ENCODE data around the gene CDH23.

Gene CDH23

GRCh38 chr10:71630168-71630567, 233.4 kb downstream of the CDH23 start:
- peaks cover 38 to 40% of the 10 kb centered on the region in 2 donors for H3K4me1 ChIP-seq (ENCODE audit: control insufficient read depth in 1 of 2, insufficient read depth in 2 of 2, low read length in 2 of 2)
- no peaks in the 10 kb centered on the region for H3K27me3 ChIP-seq (ENCODE audit: control insufficient read depth in 1 of 2, insufficient read depth in 2 of 2, low read length in 2 of 2)
- H3K4me3 ChIP-seq (ENCODE audit: low read depth in 1 of 2, low read length in 2 of 2): no peak overlapping the region
- H3K27ac ChIP-seq (ENCODE audit: low read depth, low read length): no peak overlapping the region
- H3K9me3 ChIP-seq (ENCODE audit: control insufficient read depth in 1 of 2, low read length in 2 of 2): no peaks in the 10 kb centered on the region
- H3K36me3 ChIP-seq (ENCODE audit: control insufficient read depth in 1 of 2, insufficient read depth in 2 of 2, low read length in 2 of 2): no peaks in the 10 kb centered on the region
- no peak overlapping the region for H3K9ac ChIP-seq (ENCODE audit: low read depth in 1 of 2, low read length in 2 of 2)

- Histone ChIP-seq H3K4me1 (ENCODE audit: control insufficient read depth in 1 of 2, insufficient read depth in 2 of 2, low read length in 2 of 2) (peaks cover 49 to 50% of the 10 kb centered on the region in 2 donors), H3K9ac (ENCODE audit: low read depth in 1 of 2, low read length in 2 of 2) (no peak overlapping the region), H3K4me3 (ENCODE audit: low read depth in 1 of 2, low read length in 2 of 2) (no peak overlapping the region), H3K27me3 (ENCODE audit: control insufficient read depth in 1 of 2, insufficient read depth in 2 of 2, low read length in 2 of 2) (no peaks in the 10 kb centered on the region), H3K9me3 (ENCODE audit: control insufficient read depth in 1 of 2, low read length in 2 of 2) (no peaks in the 10 kb centered on the region), H3K27ac (ENCODE audit: low read depth, low read length) (no peak overlapping the region), H3K36me3 (ENCODE audit: control insufficient read depth in 1 of 2, insufficient read depth in 2 of 2, low read length in 2 of 2) (no peaks in the 10 kb centered on the region)
Observed at GRCh38 chr10:71631007-71631861, 234.5 kb downstream of the CDH23 start.

GRCh38 chr10:71632200-71632820, 235.6 kb downstream of the CDH23 start:
- Histone ChIP-seq H3K27me3 (ENCODE audit: control insufficient read depth in 1 of 2, insufficient read depth in 2 of 2, low read length in 2 of 2) (no peaks in the 10 kb centered on the region), H3K9ac (ENCODE audit: low read depth in 1 of 2, low read length in 2 of 2) (no peak overlapping the region), H3K36me3 (ENCODE audit: control insufficient read depth in 1 of 2, insufficient read depth in 2 of 2, low read length in 2 of 2) (no peaks in the 10 kb centered on the region), H3K9me3 (ENCODE audit: control insufficient read depth in 1 of 2, low read length in 2 of 2) (no peaks in the 10 kb centered on the region), H3K4me3 (ENCODE audit: low read depth in 1 of 2, low read length in 2 of 2) (no peak overlapping the region), H3K4me1 (ENCODE audit: control insufficient read depth in 1 of 2, insufficient read depth in 2 of 2, low read length in 2 of 2) (peaks cover 60% of the 10 kb centered on the region in 2 donors), H3K27ac (ENCODE audit: low read depth, low read length) (no peak overlapping the region)

- Histone ChIP-seq H3K4me1 (ENCODE audit: control insufficient read depth in 1 of 2, insufficient read depth in 2 of 2, low read length in 2 of 2) (peaks cover 67% of the 10 kb centered on the region in 2 donors), H3K9ac (ENCODE audit: low read depth in 1 of 2, low read length in 2 of 2) (peak overlapping the region in 1 of 2 donors; percentile 25), H3K4me3 (ENCODE audit: low read depth in 1 of 2, low read length in 2 of 2) (no peak overlapping the region), H3K27me3 (ENCODE audit: control insufficient read depth in 1 of 2, insufficient read depth in 2 of 2, low read length in 2 of 2) (no peaks in the 10 kb centered on the region), H3K9me3 (ENCODE audit: control insufficient read depth in 1 of 2, low read length in 2 of 2) (no peaks in the 10 kb centered on the region), H3K36me3 (ENCODE audit: control insufficient read depth in 1 of 2, insufficient read depth in 2 of 2, low read length in 2 of 2) (no peaks in the 10 kb centered on the region), H3K27ac (ENCODE audit: low read depth, low read length) (no peak overlapping the region)
Observed at GRCh38 chr10:71632896-71633600, 236.3 kb downstream of the CDH23 start.

- H3K27ac ChIP-seq (ENCODE audit: low read depth, low read length): no peak overlapping the region
- H3K27me3 ChIP-seq (ENCODE audit: control insufficient read depth in 1 of 2, insufficient read depth in 2 of 2, low read length in 2 of 2): no peaks in the 10 kb centered on the region
- H3K9ac ChIP-seq (ENCODE audit: low read depth in 1 of 2, low read length in 2 of 2): peak overlapping the region; percentile 25 to 28
- peaks cover 74 to 75% of the 10 kb centered on the region in 2 donors for H3K4me1 ChIP-seq (ENCODE audit: control insufficient read depth in 1 of 2, insufficient read depth in 2 of 2, low read length in 2 of 2)
- H3K4me3 ChIP-seq (ENCODE audit: low read depth in 1 of 2, low read length in 2 of 2): no peak overlapping the region
- no peaks in the 10 kb centered on the region for H3K9me3 ChIP-seq (ENCODE audit: control insufficient read depth in 1 of 2, low read length in 2 of 2)
- H3K36me3 ChIP-seq (ENCODE audit: control insufficient read depth in 1 of 2, insufficient read depth in 2 of 2, low read length in 2 of 2): no peaks in the 10 kb centered on the region
Observed at GRCh38 chr10:71633920-71634319, 237.2 kb downstream of the CDH23 start.

- peak overlapping the region; percentile 64 for H3K27ac ChIP-seq (ENCODE audit: low read depth, low read length)
- no peaks in the 10 kb centered on the region for H3K36me3 ChIP-seq (ENCODE audit: control insufficient read depth in 1 of 2, insufficient read depth in 2 of 2, low read length in 2 of 2)
- peak overlapping the region; percentile 25 to 28 for H3K9ac ChIP-seq (ENCODE audit: low read depth in 1 of 2, low read length in 2 of 2)
- H3K4me1 ChIP-seq (ENCODE audit: control insufficient read depth in 1 of 2, insufficient read depth in 2 of 2, low read length in 2 of 2): peaks cover 82% of the 10 kb centered on the region in 2 donors
- no peaks in the 10 kb centered on the region for H3K27me3 ChIP-seq (ENCODE audit: control insufficient read depth in 1 of 2, insufficient read depth in 2 of 2, low read length in 2 of 2)
- H3K9me3 ChIP-seq (ENCODE audit: control insufficient read depth in 1 of 2, low read length in 2 of 2): no peaks in the 10 kb centered on the region
- H3K4me3 ChIP-seq (ENCODE audit: low read depth in 1 of 2, low read length in 2 of 2): peak overlapping the region in 1 of 2 donors; percentile 7
Observed at GRCh38 chr10:71634531-71635164, 237.9 kb downstream of the CDH23 start.

- H3K4me1 ChIP-seq (ENCODE audit: control insufficient read depth in 1 of 2, insufficient read depth in 2 of 2, low read length in 2 of 2): peaks cover 86 to 87% of the 10 kb centered on the region in 2 donors
- peak overlapping the region in 1 of 2 donors; percentile 7 for H3K4me3 ChIP-seq (ENCODE audit: low read depth in 1 of 2, low read length in 2 of 2)
- H3K9me3 ChIP-seq (ENCODE audit: control insufficient read depth in 1 of 2, low read length in 2 of 2): no peaks in the 10 kb centered on the region
- no peaks in the 10 kb centered on the region for H3K36me3 ChIP-seq (ENCODE audit: control insufficient read depth in 1 of 2, insufficient read depth in 2 of 2, low read length in 2 of 2)
- peak overlapping the region in 1 of 2 donors; percentile 2 for H3K9ac ChIP-seq (ENCODE audit: low read depth in 1 of 2, low read length in 2 of 2)
- no peaks in the 10 kb centered on the region for H3K27me3 ChIP-seq (ENCODE audit: control insufficient read depth in 1 of 2, insufficient read depth in 2 of 2, low read length in 2 of 2)
- no peak overlapping the region for H3K27ac ChIP-seq (ENCODE audit: low read depth, low read length)
Observed at GRCh38 chr10:71635251-71635866, 238.6 kb downstream of the CDH23 start.

- H3K27me3 ChIP-seq (ENCODE audit: control insufficient read depth in 1 of 2, insufficient read depth in 2 of 2, low read length in 2 of 2): no peaks in the 10 kb centered on the region
- peaks cover 86 to 87% of the 10 kb centered on the region in 2 donors for H3K4me1 ChIP-seq (ENCODE audit: control insufficient read depth in 1 of 2, insufficient read depth in 2 of 2, low read length in 2 of 2)
- no peaks in the 10 kb centered on the region for H3K36me3 ChIP-seq (ENCODE audit: control insufficient read depth in 1 of 2, insufficient read depth in 2 of 2, low read length in 2 of 2)
- no peak overlapping the region for H3K9ac ChIP-seq (ENCODE audit: low read depth in 1 of 2, low read length in 2 of 2)
- H3K27ac ChIP-seq (ENCODE audit: low read depth, low read length): no peak overlapping the region
- H3K9me3 ChIP-seq (ENCODE audit: control insufficient read depth in 1 of 2, low read length in 2 of 2): no peaks in the 10 kb centered on the region
- H3K4me3 ChIP-seq (ENCODE audit: low read depth in 1 of 2, low read length in 2 of 2): no peak overlapping the region
Observed at GRCh38 chr10:71635867-71636266, 239.1 kb downstream of the CDH23 start.

- no peaks in the 10 kb centered on the region for H3K27me3 ChIP-seq (ENCODE audit: control insufficient read depth in 1 of 2, insufficient read depth in 2 of 2, low read length in 2 of 2)
- no peaks in the 10 kb centered on the region for H3K36me3 ChIP-seq (ENCODE audit: control insufficient read depth in 1 of 2, insufficient read depth in 2 of 2, low read length in 2 of 2)
- peaks cover 81 to 82% of the 10 kb centered on the region in 2 donors for H3K4me1 ChIP-seq (ENCODE audit: control insufficient read depth in 1 of 2, insufficient read depth in 2 of 2, low read length in 2 of 2)
- H3K4me3 ChIP-seq (ENCODE audit: low read depth in 1 of 2, low read length in 2 of 2): no peak overlapping the region
- no peaks in the 10 kb centered on the region for H3K9me3 ChIP-seq (ENCODE audit: control insufficient read depth in 1 of 2, low read length in 2 of 2)
- H3K9ac ChIP-seq (ENCODE audit: low read depth in 1 of 2, low read length in 2 of 2): no peak overlapping the region
- H3K27ac ChIP-seq (ENCODE audit: low read depth, low read length): no peak overlapping the region
Observed at GRCh38 chr10:71636588-71636987, 239.9 kb downstream of the CDH23 start.
